NCI-H2196 treated with DMSO at 0.1 percent for 48 hours (cell line): ENCODE data around the gene WDR87.
"Not testable (repeated sequence)": the region's sequence is repeated elsewhere in the genome, so short reads cannot be mapped to it uniquely, and the experiment has no call there.

Experiments
- DNase-seq: peaks from one replicate; lab custom pipeline; 2025; ENCODE audit not compliant: unreplicated experiment; lab: John Stamatoyannopoulos, UW

The WDR87 gene

DNA sequence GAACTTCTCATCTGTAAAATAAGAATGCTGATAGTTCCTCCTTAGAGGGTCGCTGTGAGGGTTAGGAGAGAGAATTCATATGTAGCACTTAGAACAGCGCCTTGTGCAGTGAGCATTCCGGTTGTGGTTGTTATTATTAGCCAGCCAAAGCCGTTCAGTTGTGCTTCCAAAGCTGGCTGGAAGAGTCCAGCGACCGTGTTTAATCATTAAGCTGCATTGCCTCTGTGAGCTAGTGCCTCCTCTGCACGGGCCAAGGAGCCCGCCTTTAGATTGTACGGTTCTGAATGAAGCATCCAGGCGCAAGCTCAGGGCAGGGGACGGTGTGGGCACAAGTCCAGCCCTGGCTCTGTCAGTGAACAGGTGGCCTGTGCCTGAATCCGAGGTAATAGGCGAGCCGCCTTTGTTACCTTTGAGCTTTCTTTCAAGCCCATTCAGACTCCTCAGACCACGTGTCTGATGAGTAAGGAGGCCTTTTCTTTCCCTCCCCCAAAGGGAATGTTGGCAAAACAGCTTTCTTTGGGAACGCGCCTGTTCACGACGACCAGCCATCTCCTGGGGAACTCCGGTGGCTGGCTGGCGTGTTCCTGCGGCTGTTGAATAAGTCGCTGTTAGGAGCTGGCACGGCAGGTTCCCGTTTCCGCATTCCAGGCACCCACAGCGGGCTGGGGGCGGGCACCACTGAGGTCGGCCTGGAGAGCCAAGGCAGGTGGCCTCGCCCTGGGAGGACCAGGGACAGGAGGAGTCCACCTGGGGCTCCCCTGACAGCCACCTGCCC, 25.7 kb upstream of the WDR87 start:
- peak; percentile 96 for DNase-seq

DNA sequence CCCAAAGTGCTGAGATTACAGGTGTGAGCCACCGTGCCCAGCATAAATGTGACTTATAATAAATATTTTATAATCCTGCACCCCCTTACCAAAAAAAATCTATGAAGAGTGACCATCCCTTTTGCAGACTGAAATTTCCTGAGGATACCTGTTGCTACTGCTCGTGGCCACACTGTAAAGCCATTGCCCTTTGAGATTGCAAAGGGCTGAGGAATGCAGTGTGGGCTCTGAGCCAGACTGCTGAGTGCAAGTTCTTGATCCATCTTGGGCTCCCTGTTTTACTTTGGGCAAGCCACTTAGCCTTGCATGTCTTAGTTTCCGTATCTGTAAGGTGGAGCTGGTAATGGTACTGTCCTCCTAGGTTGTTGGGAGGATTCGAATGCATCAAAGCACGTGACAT, 24.0 kb upstream of the WDR87 start:
- no peak for DNase-seq

DNA sequence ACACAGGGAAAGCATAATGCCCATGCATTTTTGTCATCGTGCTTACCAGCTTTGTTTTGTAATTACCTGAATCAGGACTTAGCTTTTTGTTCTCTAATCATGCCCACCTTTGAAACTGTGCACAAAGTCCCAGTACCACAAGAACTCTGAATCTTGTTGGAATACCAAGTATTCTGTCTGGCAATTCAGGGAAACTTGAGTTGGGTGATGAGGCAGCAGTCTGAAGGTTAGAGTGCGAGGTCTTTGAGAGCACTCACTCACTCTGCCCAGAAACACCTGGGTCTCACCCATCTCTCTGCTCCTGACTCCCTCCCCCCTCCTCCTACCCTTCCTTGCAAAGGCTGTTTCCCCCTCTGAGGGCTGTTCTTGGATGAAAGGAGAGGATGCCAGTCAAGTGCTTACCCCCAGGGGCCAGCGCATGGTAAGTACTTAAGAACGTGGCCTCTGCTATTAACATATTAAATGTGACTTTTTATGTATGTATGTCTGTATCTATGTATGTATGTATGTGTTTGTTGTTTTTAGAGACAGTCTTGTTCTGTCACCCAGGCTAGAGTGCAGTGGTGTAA, 23.0 kb upstream of the WDR87 start:
- no peak for DNase-seq

DNA sequence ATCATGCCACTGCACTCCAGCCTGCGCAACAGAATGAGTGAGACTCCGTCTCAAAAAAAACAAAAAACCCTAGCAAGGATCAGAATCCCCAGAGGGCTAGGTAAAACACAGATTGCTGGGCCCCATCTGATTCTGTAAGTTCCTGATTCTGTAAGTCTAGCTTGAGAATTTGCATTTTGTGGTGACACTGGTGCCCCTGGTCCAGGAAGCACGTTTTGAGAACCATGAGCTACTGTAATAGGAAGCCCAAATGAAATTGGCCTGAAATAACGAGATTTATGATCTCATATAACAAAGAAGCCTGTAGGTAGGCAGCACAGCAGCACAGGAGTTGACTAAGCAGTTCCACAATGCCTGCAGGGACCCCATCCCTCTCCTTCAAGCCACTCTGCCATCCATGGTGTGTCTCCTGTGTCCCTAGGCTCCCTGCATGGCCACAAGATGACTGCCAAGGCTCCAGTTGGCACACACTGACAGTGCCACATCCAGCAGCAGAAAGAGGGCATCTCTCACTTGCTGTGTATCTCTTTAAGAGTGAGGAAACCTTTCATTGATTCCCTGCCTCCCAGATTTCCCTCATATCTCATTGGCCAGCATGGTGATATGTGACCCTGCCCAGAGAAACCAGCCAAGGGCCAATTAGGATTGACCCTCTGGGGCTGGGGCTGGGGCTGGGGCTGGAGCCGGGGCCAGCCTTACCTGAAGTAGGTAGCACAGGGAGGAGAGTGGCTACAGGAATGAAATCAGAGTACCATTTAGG, 22.3 kb upstream of the WDR87 start:
- DNase-seq = peak; percentile 46

DNA sequence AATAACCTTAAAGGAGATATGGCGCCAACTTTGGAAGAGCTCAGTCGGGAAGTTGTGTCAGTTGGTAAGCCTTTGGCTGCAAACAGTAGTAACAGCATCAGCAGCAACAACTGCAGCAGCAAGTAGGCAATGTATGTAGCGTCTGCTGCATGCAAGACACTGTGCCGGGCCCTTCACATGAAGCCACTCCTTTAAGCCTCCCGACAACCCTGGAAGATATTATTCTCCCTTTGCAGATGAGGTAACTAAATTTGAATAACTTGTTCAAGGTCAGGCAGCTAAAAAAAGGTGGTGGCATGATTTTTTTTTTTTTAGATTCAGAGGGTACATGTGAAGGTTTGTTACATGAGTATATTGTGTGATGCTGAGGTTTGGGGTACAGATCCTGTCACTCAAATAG, 20.3 kb upstream of the WDR87 start:
- DNase-seq = no peak

DNA sequence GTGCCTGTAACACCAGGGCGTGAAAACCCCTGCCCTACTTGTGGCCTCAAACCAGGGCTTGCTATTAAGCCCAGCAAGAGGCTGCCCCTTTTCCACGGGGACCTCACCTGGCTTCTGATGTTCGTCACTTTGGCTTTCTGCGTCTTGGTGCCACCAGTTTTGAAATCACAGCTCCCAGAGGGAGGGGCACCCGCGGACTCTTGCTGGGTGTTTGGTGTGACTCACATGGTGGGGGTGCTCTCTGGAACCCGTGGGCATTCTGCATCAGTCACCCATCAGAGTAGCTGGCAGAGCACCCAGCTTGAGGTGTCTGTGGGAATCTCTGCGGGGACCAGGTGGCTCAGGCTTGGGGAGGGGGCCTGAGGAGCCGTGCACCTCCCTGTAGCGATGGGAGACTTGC, 19.9 kb upstream of the WDR87 start:
- no peak for DNase-seq

DNA sequence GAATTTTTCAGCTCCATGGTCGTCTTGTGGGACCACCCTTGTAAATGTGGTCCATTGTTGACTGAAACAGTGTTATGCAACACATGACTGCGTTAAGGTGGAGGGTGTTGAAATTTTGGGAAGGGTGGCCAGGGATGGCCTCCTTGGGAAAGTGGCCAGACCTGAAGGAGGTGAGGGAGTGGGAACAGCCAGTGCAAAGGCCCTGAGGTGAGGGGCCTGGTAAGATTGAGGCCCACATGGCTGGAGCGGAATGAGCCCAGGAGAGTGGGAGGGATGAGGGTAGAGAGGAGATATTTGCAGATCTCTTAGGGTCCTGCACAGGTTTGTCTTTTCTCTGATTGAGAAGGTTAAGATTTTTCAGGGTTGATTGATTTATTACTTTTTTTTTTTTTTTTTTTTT, 18.8 kb upstream of the WDR87 start:
- no peak for DNase-seq

DNA sequence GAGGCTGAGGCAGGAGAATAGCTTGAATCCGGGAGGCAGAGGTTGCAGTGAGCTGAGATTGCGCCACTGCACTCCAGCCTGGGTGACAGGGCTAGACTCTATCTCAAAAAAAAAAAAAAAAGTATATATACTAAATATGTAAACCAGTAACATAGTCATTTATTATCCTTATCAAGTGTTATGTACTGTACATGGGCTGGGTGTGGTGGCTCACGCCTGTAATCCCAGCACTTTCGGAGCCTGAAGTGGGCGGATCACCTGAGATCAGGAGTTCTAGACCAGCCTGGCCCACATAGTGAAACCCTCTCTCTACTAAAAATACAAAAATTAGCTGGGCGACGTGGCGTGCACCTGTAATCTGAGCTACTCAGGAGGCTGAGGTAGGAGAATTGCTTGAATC, 18.2 kb upstream of the WDR87 start:
- DNase-seq = not testable (repeated sequence)

DNA sequence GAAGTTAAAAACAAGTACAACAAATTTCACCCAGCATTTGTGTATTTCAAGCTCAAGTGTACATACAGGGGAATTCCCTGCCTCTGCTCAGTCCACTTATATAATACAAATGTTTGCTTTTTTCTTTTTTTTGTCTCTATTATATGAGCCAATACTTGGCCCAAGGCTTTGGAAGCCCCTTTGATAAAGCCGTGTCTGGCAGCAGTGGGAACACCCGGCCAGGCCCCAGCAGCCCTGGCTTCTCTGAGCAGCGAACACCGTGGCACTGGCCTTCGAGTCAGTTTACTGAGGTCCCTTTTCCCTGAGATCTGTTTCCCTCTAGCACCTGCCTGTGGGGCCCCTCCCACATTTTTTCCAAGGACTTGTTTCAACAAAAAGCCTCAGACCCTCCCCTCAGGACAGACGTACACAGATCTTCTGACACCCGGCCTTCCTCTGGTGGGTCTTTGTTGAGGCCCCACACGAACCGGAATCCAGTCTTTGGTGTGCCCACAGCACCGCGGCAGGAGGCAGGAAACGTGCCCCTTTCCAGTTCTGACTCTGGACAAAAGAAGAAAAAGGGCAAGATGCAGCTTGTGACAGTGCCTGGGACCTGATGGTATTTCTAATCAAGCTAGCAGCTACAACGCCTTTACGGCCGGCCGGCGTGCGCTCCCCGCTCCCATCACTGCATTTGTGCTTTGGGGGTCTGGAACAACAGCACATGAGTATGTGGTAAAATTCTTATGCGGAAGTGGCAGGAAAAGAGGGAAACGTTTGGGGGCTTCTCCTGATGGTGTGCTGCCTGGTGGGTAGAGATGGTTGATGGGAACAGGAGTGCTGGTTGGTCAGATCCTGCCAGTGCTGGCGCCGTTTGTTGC, 14.4 kb upstream of the WDR87 start:
- no peak for DNase-seq

DNA sequence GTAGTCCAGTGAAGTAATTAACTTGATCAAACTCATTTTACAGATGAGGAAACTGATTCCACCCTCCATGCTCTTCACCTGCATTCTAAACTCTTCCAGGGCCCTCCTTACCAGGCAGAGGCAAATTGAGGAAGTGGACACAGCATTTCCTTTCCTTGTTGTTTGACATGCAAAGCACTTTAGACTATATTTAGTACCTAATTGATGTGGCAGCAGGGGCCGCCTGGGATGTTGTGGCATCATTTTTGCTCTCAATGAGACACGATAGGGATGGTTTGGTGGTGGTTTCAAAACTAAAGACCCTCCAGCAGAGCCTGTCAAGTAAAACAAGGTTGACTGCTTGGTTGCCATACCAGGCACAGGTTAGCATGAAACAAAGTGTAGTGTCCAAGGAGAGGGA, 8.5 kb upstream of the WDR87 start:
- DNase-seq = no peak

DNA sequence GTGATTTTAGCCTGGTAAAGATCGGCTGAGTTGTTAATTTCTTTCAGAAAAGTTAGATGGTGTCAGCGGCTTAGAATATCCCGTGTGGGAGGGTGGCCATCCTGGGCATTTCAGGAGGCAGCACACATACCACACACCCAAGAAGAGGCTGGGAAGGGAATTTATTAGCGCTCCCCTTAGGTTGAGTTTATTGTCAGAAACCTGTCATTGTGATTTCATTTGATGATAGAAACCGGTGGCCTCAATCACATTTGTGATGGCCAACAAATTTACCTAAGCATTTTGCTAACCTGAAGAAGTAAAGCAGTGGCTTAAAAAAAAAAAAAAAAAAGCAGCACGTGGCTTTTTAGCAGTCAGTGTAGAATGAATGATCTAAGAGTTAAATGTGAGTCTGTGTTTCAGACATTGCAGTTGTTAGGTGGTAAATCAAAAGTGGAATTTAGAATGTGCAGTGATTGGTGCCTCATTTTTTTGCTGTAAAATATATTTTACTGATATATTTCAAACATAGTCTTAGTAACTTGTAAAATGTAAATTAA, 3.3 kb upstream of the WDR87 start:
- no peak for DNase-seq

DNA sequence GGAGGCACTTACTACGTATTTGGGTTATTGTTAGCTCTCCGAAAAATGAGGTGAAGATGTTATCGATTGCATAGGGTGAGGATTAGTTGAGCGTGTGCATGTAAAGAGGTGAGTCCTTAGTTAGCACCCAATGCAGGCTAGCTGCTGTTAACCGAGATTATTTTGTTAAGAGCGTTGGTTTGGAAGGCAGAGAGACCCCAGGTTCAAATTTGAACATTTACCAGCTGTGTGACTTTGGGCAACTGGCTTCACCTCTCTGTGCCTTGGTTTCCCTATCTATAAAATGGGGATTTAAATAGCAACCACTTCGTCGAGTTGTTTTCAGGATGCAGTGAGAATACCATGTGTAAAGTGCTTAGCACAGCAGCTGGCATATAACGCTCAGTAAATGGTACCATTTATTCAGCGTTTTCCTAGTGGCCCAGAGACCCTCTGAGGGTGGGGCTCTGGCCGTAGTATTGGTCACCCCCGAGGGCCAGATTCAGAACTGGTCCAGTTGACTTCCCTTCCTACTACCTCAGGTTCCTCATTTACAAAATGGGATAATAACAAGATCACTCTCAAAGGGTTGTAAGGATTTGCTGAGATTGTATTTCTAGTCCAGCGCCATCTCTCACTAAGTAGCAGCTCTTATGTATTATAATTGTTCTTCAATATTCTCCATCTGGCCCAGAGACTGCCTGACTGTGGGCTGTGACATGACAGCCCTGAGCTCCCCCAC, 1.5 kb upstream of the WDR87 start:
- DNase-seq = no peak

DNA sequence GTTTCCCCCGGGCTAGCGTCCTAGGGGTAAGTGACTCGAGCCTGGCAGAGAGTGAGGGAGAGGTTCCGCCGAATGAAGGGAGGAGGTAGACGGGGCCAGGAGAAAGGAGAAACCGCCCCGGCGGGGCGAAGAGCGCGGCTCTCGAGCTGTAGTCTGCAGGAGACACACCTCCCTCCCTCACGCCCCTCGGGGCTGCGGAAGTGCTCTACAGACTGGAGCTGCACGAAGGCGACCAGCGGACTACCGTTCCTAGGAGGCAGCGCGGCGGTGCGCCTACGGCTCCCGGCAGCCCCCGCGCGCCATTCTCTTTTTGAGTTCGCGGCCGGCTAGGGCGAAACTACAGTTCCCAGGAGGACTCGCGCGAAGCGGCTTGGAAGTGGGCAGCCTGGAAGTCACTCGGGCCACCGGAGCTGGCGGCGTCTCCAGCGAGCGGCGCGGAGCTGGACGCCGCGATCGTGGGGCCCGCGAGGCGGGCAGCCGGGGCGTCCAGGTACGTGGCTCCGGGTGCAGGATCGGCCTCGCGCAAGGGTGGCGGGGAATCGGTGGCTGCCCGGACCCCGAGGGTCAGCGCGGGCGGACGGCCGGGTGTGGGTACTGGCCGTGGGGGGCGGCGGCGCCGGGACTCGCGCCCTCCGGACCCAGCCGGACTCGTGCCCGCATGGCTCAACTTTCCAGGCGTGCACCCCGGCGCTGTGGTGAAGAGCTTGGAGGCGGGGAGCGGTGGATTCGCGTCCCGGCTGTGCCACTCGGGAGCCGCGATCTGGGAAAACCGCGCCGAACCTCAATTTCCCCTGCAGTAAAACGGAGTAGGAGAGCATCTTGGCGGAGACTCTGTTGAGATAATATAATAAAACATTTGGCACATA, 708 bp upstream of the WDR87 start, which contains the start of gene SIPA1L3:
SIPA1L3 (plus strand) TSS at position 340 of the 866 bp plus-strand sequence. CDS start 174,358 bp downstream, outside the sequence.
- DNase-seq = peak; percentile 93

DNA sequence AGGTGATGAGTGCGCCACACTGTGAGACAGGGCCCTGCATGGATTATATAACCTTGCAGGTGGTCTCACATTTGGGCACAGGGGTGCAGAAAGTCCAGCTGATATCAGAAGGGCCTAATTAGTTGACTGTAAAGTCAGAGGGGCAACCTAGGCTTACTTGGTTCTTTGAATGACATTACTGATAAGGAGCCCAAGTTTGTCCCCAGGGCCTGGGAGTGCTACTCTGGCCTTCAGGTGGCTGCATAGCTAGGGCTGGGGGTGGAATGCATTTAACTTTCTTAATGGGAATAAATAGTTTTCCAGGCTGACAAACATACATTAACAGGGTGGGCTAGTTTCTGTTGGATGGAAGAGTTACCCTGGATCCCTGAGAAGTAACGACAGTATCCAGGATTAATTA, 3.3 kb downstream of the WDR87 start:
- DNase-seq = no peak

DNA sequence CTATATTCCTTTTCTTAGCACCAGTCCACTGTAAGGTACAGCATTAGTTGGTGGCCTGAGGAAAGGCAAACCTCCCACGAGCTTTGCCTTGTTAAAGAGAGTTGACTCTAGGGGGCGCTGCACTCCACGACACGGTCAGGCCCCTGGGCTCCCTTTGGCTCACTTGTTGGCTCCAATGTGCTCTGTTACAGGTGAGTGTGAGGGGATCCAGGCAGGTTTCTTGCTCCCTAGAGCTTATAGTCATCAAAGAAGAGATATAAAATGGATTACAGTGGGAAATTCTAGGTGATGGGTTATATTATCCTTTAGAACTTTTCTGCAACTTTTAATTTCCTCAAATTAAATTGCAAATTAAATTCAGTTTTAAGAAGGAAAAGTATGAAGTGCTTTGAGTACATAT, 3.7 kb downstream of the WDR87 start:
- peak; percentile 81 for DNase-seq

DNA sequence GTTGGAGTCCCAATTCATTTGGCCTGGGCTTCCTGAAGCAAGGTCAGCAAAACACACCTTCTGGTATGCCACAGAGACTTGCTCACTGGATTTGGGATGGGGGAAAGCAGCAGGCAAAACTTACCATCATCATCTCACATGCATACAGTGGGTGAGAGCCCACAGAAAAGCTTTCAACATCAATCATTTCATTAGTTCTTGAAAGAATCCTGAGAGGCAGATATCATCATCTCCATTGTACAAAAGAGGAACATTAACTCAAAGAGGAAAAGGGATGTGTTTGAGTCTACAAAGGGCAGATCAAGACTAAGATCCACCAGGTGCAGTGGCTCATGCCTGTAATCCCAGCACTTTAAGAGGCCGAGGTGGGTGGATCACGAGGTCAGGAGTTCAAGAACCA, 6.4 kb downstream of the WDR87 start:
- no peak for DNase-seq

DNA sequence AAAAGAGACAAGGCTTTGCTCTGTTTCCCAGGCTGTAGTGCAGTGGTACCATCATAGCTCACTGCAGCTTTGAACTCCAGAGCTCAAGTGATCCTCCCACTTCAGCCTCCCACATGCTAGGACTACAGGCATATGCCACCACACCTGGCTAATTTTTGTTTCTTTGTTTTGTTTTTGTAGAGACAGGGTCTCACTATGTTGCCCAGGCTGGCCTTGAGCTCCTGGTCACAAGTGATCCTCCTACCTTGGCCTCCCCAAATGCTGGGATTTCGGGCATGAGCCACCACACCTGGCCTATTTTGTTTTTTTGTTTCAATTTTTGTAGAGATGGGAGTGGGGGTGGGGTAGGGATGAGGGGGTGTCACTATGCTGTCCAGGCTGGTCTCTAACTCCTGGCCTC, 6.9 kb downstream of the WDR87 start:
- no peak for DNase-seq

DNA sequence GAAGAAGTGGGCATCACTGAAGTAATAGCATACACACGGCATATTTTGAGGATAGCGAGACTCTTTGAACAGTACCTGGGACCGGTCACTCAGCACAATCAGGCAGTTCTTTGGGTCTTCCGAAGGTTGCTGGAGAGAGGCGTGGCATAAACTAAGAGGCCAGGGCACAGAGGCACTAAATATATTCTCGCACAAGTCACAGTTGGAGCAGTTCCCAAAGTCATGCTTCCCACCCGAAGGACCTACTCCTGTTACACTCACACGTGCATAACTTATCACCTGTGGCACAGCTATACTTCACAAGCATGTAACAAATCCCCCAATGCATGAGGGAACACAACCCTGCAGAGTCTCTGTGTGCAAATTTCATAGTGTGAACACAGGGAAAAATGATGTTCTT, 10.2 kb downstream of the WDR87 start:
- no peak for DNase-seq

DNA sequence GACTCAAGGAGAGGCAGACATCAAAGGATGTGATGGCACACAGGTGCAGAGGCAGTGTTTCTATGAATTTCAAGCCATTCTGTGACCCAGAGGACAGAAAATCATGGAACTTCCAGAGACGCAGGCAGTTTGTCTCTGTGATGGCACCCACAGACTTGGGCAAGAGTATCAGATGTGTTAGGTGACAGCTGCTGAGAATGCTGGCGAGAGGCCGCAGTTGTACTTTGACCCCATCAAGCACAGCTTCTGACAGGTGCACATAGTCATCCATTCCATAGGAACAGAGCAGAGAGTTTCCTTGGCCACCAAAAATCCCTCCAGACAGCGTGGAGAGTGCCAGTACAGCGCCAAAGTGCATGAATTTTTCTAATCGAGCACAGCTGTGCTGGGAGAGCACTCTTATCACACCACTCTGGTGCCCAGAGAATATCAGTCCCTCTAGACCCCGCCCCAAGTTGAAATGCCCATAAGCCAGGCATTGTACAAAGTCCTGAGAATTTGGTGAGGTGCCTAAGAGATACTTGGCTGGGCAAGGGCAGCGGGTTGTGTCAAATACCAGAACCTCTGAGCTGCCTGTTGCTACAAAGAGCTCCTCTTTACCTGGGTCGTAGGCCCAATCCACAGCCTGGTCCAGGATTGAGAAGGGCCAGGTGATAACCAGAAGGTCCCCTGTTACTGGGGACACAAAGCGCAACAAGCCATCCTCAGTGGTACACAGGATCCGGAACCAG, 12.4 kb downstream of the WDR87 start:
- no peak for DNase-seq
